ENCODE measurements around the gene ATG9B.

DNA sequence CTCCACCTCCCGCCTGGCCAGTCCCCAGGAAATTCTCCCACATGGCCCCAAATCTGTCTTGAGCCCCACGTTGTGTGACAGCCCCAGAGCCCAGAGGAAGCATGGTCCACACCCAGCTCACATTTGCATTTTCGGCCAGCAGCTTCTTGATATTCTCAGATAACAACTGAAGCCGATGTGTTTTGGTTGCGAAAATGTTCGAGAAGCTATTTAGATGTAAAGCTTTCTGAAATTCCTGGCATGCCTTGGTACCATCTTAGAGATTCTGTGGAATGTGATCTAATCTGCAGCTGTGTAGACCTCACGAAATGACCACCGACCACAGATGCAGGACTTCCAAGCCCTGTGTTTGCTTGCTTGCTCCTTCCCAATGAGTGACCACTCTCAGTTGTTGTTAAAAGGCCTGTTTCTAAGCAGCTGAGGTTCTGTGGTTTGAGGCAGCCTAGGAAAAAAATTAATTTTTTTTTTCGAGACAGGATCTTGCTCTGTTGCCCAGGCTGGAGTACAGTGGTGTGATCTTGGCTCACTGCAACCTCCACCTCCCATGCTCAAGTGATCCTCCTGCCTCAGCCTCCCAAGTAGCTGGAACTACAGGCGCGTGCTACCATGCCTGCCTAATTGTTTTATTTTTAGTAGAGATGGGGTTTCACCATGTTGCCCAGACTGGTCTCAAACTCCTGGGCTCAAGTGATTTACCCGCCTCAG lies 43.9 kb upstream of the ATG9B start:
- TF ChIP-seq, protein P1, sequence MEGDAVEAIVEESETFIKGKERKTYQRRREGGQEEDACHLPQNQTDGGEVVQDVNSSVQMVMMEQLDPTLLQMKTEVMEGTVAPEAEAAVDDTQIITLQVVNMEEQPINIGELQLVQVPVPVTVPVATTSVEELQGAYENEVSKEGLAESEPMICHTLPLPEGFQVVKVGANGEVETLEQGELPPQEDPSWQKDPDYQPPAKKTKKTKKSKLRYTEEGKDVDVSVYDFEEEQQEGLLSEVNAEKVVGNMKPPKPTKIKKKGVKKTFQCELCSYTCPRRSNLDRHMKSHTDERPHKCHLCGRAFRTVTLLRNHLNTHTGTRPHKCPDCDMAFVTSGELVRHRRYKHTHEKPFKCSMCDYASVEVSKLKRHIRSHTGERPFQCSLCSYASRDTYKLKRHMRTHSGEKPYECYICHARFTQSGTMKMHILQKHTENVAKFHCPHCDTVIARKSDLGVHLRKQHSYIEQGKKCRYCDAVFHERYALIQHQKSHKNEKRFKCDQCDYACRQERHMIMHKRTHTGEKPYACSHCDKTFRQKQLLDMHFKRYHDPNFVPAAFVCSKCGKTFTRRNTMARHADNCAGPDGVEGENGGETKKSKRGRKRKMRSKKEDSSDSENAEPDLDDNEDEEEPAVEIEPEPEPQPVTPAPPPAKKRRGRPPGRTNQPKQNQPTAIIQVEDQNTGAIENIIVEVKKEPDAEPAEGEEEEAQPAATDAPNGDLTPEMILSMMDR (IDR thresholded peaks at IDR 0.05; ENCODE audit: low read length) = no peak
- no peak for TF ChIP-seq EZH2 (optimal IDR thresholded peaks at IDR 0.05; ENCODE audit: low read depth, low read length)

Measured in MM.1S (cell line).